ENCODE measurements around the gene CCDC50. TPM values are rescaled to one million over a fixed set of nuclear protein-coding genes. Genes with fewer than 3 reads are reported as not detected.

Gene CCDC50
- polyA plus RNA-seq, 1 donor = 79.5 TPM

DNA sequence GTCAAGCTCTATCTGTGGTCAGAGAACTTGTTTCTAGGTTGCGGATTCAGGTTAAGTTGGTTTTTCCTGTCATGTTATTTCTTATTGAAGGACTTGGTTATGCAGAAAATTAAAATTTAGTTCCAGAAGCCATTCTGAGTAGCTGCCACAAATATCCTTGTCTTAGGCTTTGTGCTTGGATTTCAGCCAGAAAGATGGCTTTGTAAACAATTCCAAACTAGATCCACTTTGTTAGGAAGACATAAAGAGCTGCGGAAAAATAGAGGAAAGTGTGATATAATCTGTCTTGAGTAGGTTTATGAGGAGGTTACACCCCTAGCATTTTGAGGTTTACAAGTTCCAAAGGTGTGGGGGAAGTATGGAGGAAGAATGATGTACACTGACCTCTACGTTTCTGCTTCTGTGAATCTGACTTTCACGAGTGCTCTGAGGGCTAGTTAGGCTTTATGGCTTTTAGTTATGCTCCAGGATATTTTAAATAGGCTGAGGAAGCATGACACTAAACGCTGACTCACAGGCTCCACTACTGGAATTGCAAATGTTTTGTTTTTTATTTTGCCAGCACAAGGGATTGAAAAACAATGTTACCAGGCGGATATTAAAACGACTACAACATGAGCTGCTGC lies 47.4 kb downstream of the CCDC50 start:
- no peak for DNase-seq

DNA sequence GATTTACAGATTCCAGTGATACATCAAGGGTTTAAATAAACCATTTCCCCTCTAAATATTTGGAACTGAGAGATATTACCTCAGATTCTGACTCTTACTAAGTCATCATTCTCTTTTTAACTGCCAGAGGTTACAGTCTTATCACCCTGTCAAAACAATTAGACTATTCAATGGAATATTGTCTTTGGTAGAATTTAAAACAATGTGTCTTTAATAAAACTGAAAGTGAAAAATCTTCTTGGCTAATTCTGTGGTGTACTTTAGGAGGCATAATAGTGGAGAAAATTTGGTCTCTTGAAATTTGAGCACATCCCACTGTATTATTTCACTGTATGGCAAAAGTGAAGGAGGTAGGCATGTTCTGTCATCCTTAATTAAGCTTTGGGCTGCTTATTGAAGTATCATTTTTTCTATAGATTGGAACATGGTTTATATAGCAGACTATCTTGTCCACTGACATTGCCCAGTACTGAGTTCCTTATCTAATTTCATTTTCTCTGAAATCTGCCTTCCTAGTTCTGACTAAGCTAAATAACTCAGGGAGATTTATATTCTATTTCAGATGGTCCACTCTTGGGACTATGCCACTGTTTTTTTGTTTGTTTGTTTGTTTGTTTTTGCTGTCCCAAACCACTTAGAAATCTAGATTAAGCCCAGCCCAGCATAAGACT lies 49.1 kb downstream of the CCDC50 start:
- DNase-seq = no peak

DNA sequence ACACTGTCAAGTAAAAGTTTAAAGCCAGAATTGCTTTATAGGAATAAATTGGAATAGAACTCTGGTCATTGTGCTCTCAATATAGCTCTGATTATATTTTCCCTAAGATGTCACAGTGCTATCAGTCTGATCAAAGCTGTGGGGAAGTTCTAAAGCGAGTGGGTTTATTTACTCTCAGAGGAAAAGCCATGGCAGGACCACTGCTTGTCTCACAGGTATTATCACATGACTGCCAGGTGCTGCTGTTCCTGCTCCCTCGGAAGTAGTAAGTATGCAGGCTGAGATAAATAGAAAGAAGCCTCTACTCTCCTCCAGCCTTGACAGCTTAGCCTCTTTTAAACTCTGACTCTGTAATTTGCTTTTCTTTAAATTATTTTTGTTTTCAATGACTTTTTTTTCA lies 50.3 kb downstream of the CCDC50 start:
- no peak for DNase-seq

DNA sequence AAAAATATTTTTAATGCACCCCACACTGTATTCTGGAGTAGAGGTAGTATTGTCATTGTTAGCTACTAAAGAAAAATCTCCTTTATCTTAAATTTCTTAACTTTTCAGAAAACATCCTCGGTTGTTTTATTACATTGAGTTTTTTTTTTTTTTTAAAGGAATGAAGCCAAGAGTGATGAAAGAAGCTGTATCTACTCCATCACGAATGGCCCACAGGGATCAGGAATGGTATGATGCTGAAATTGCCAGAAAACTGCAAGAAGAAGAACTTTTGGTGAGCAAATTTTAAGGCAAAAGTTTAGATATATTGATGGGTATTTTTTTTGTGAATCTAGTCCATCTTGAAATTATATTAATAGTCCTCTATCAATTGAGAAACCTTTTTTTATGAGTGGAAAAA lies 50.8 kb downstream of the CCDC50 start:
- DNase-seq = no peak

DNA sequence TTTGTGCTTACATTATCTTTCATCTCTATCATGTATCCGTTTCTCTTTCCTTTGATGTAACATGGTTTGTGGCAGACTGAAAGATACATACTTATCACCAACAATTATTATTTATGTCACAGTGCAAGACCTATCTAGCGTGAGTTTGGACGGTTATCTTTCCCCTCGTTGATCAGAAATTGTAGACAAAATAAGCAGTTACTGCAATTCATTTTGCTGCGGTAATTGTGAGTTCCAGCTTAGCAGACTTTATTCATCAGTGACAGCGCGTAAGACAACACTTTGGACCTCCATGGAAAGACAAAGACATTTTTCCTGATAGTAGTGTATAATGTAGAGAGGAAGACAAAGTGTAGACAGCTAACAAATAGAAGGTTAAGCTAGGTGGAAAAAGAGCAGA lies 52.1 kb downstream of the CCDC50 start:
- DNase-seq = no peak

DNA sequence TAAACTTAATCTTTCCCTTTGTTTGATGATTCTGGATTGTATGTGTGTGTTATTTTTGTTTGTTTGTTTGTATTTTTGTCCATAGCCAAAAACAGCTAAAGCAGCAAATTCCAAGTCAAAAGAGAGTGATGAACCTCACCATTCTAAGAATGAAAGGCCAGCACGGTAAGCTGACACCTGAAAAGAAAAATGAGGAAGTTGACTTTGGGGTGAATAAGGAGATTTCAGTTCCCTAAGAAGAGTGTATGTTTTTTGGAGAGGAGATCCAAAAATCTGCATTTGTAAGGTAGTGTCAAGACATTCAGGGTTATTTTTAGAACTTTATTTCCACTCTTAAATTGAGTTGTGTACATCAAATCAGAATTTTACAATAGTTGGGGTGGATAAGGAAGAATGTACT lies 53.5 kb downstream of the CCDC50 start:
- DNase-seq = no peak

DNA sequence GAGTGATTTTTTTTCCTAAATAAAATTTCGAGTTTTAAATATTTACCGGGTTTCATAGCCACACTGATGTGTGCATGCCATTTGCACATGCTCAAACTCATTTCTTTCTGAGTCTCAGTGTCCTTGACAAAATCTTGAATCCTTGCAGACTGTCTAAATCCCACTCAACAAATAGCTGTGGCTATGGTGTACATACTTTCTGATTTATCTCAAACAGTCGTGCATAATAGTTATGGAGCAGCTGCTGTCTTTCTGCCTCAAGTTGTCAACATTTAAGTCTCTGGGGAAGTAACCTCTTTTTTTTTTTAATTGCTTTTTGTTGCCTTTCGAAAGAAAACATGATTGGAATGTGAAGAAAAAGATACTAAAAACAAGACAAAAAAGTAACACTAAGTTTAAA lies 53.9 kb downstream of the CCDC50 start:
- no peak for DNase-seq

DNA sequence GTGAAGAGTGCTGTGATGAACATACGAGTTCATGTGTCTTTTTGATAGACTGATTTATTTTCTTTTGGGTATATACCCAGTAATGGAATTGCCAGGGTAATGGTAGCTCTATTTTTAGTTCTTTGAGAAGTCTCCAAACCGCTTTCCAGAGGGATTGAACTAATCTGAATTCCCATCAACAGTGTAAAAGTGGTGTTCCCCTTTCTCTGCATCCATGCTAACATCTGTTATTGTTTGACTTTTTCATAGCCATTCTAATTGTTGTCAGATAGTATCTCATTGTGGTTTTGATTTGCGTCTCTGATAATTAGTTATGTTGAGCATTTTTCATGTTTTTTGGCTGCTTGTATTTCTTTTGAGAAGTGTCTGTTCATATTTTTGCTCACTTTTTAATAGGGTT lies 55.9 kb downstream of the CCDC50 start:
- no peak for DNase-seq

DNA sequence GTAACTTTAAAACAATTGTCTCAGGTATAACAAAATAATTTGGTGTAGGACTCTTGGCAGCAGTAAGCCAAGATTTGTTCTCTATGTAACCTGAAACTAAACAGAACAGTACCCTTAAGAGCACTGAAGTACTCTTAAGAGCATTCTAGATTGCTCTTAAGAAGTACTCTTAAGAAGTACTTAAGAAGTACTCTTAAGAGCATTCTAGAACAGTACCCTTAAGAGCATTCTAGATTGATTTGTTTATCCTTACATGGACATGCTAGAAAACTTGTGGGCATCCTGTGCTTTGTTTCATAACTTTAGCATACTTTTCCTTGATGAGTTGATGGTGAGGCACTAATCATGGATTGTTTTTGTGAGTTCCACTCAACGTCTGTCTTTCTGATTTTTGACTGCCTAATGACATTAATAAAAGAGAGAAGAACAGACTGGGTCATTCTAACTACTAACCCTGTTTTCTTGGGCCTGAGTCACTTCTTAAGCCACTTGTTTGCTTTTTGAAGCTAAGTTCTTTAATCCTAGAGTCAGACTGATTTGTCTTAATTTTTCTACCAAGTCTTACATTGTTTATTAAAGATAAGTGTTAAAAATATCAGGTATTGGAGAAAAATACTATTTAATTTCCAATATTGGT lies 58.4 kb downstream of the CCDC50 start:
- no peak for DNase-seq

DNA sequence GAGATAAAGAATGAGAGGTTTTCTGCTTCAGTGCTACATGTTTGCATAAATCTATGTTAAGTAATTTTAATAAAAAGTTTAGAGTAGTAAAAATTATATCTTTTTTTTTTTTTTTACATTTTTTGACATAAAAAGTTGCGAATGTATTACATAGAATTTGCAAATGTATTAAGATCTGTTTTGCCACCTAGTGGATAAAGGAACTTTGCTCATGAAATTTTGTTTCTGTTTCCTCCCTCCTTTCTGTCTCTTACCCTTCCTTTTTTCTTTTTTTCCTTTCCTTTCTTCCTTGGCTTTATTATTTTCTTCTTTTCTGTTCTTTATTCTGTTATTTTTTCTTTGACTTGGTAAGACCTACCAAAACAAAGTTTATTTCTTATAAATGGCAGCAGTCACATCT lies 59.6 kb downstream of the CCDC50 start:
- no peak for DNase-seq

DNA sequence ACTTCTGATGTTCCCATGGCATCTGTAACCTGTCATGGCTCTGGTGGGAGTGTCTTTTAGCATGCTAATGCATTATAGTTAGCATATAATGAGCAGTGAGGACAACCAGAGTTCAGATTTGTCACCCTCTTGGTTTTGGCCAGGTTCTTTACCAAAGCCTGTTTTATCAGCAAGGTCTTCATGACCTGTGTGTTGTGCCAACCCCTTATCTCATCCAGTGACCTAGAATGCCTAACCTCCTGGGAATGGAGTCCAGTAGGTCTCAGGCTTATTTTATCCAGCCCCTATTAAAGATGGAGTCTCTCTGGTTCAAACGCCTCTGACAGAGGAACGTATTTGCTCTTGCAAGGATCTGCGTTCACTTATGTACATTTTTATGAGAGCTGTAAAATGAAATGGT lies 61.4 kb downstream of the CCDC50 start:
- DNase-seq = no peak

DNA sequence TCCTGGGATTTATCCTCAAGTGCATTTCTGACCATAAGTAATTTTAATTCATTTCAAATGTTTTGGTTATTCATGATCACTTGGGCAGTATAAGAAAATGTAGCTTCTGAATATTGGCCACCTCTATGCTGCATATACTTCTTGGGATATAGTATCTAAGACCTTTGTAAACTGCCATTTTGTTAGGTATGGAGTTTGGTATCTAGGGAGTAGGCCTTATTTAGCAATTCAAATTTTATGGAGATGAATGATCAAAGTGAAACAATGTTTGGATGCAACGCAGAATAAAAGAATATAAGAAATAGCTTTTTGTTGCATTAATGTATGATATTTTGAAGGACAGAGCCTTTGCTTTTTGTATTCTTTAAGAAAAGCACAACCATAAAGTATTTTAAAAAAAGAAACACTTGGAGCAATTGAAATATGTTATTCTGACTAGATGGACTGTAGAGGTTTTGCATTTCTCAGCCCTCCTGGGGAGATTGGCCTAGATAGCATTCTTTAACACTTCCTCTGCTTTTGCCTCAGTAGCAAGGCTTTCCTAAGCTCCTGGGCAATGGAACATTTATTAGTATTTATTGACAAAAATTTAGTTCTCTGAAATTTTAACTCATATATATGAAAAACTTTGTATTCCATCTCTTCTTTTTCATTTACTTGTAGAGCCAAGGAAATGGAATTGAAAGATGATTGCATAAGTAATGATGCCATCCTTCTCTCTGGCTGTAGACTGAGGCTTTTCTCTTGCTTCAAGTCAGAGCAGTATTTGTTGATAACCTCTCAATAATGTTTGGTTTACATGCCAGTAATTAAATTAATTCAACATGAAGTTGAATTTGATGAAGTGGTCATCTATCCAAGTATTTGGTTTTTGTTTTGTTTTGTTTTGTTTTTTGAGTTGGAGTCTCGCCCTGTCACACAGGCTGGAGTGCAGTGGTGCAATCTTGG lies 62.9 kb downstream of the CCDC50 start:
- DNase-seq = no peak

DNA sequence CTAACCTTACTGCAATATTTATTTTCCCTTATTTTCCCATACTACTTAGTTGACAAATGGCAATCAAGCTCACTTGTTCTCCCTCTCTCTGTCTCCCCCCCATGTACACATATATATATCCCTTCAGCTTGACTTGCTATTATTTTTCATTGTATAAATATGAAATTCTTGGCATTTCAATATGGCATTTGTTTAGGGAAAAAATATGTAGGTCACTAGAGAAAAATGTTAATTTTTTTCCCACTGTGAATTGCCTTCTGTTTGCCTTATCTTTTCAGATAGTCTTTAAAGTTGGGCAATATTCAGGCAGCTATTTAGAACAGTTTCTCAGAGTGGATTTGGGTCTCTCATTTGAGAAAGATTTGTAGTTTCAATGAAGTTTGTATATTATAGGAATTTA lies 64.0 kb downstream of the CCDC50 start:
- no peak for DNase-seq

DNA sequence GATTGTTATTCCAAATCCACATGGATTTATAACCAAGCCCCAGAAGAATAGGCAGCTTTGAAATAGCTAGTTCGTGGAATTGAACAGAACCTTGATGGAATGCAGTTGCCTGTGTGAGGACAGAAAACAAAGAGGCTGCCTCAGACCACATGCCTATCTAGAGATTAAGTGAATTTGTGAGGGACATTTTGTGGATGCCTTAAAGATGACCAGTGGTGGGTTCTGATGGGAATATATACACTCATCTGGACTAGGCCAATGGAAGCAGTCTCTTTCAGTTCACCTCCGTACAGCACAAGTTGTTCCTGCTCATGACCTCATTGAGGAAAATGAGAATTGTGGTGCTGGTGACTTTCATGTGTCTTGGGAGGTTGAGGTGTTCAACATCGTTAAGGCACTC lies 68.6 kb downstream of the CCDC50 start:
- DNase-seq = no peak

DNA sequence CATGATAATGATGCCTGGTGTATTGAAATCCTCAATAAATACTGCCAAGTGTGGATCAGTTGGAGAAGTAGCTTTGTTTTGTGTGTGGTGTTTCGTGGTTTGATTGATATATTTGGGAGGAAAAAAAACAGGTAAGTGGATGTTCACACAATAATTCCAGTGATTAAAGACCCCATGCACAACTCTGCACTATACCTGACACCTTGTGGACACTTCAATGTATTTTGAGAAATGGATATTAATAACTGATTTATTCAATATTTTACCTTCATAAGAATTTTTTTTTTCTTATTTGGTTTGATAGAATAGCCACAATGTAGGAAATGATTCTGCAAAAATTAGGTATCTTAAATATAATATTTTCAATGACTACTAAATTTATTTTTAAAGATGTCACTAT lies 69.4 kb downstream of the CCDC50 start:
- no peak for DNase-seq

DNA sequence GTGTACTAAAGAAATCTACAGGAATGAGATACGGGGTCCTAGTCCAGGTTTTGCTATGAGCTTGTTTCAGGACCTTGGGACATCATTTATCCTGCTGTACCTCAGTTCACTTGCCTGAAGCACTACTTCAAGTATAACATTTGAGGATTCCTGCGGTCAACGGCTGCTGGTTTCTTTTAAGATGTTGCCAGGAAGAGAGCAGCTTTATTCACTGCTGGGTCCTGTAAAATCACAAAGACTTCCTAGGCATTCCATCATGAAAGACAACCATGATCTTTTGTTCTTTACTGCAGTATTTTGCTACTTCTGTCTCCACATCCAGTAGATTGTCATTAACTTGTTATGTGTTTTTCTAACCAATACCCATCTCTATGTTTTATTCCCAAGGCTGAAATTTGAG lies 70.7 kb downstream of the CCDC50 start:
- no peak for DNase-seq

DNA sequence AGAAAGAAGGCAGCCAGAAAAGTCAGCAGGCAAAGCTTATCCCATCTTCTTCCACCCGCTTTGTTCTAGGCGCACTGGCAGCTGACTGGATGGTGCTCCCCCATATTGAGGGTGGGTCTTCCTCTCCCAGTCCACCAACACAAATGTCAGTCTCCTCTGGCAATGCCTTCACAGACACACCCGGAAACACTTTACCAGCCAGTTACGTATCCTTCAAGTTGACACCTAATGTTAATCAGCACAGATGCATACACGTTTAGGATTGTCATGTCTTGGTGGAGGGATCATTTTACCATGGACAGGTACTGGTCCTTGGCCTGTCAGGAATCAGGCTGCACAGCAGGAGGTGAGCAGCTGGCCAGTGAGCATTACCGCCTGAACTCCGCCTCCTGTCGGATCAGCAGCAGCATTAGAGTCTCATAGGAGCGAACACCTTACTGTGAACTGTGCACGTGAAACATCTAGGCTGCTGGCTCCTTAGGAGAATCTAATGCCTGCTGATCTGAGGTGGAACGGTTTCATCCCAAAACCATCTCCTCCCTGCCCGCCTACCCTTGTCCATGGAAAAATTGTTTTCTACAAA lies 72.7 kb downstream of the CCDC50 start:
- no peak for DNase-seq

DNA sequence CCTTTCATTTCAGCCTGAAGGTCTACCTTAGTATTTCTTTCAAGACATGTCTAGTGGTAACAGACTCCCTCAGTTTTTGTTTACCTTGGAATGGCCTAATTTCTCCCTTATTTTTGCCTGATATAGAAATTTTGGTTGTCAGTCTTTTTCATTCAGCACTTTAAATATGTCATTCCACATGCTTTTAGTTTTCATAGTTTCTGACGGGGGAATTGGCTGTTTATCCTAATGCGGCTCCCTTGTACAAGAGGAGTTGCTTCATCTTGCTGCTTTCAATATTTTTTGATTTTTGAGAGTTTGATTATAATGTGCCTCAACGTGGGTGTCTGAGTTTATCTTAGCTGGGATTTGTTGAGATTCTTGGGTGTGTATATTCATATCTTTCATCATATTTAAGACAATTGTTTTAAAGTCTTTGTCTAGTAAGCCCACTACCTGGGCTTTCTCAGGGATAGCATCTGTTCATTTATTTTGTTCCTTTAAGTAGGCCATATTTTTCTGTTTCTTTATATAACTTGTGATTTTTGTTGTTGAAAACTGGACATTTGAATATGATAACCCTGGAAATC lies 80.7 kb downstream of the CCDC50 start:
- no peak for DNase-seq

DNA sequence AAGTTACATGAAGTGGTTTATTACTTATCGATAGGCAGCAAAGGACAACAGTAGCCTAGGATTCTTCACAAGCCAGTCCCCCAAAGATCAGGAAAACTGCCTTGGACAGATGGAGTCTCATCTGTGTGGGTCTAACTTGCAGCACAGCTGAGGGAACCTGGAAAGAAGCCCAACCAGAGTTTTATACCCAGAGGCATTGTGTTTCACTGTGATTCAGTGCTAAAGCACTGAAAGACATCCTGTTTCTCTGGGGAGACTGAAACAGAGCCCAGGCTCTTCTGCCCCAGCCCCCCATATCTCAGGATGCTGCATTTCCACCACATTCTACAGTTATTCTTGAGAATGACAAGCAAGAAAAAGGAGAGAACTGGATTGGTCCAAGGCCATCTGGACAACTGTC lies 83.6 kb downstream of the CCDC50 start:
- DNase-seq = no peak

DNA sequence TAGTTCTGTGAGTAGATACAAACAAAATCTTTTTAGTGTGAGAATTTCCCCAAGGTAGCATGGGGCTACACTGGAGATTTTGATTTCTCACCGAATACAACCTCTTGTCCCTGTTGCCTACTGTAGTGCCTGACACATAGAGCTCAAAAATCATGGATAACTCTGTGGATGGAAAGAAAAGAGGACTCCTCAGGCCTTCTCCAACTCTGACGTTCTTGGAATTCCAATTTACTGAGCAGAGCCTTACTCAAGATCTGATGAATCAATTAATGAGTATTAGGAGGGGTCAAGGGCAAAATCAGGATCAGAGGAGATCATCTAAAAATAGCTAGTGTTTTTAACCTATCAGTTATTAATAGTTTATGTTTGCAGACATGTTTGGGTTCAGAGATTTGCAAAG lies 85.1 kb downstream of the CCDC50 start:
- no peak for DNase-seq

DNA sequence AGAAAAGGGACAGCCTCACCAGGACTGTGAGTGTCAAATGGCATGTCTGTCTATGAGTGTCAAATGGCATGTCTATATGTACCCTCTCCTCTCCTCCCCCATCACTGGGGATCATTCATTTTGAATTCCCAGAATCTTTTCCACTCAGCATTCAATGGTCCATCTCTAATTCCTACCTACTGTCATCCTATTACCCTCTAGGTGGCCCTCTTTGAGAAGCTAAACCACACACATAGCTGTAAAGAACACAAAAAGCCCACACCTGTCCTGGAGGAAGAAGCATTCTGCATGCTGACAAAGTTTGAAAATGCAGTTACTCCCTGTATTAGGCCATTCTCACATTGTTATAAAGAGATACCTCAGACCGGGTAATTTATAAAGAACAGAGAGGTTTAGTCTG lies 85.5 kb downstream of the CCDC50 start:
- DNase-seq = no peak

DNA sequence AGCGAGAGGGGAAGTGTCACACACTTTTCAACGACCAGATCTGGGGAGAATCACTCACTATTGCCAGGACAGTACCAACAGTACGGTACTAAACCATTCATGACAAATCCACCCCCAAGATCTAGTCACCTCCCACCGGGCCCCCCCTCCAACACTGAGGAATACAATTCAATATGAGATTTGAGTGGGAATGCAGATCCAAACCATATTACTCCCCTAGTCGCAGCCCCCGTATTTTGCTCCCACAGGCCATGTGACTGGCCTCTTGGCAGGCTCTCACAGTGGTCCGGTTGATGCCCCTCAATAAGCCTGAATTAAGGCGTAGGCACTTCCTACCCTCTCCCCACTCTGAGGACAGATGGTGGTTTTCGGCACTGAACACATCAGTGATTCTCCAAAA lies 86.4 kb downstream of the CCDC50 start:
- no peak for DNase-seq
